NCI-H82 treated with DMSO at 0.1 percent for 48 hours (cell line): Measurements from ENCODE around the gene VWC2.

Experiments used
- DNase-seq: peaks from one replicate; lab custom pipeline; 2025; ENCODE audit not compliant: unreplicated experiment; lab: John Stamatoyannopoulos, UW

VWC2 gene

GRCh38 chr7:49773218-49773935, at the start of gene VWC2:
VWC2 (plus strand) TSS chr7:49773638; CDS start chr7:49775436, 1,798 bp downstream.
- DNase-seq: no peak

GRCh38 chr7:49724071-49724470, 49.4 kb upstream of the VWC2 start:
- no peak for DNase-seq

- no peak for DNase-seq
These were observed 41.6 kb upstream of the VWC2 start for GRCh38 chr7:49731836-49732235.

- DNase-seq: no peak
These were observed 10.8 kb upstream of the VWC2 start for GRCh38 chr7:49762666-49763065.

GRCh38 chr7:49763791-49764190, 9.6 kb upstream of the VWC2 start:
- DNase-seq: no peak

- DNase-seq: no peak
These were observed 6.5 kb upstream of the VWC2 start for GRCh38 chr7:49766966-49767365.

- no peak for DNase-seq
These were observed 5.7 kb upstream of the VWC2 start for GRCh38 chr7:49767719-49768118.

GRCh38 chr7:49768254-49768653, 5.2 kb upstream of the VWC2 start:
- DNase-seq: no peak

- no peak for DNase-seq
These were observed 4.6 kb upstream of the VWC2 start for GRCh38 chr7:49768835-49769234.

GRCh38 chr7:49769285-49769857, 4.1 kb upstream of the VWC2 start:
- no peak for DNase-seq

GRCh38 chr7:49770838-49771237, 2.6 kb upstream of the VWC2 start:
- no peak for DNase-seq

- no peak for DNase-seq
These were observed 1.8 kb upstream of the VWC2 start for GRCh38 chr7:49771427-49772176.

GRCh38 chr7:49772916-49773217, 571 bp upstream of the VWC2 start:
- no peak for DNase-seq

- no peak for DNase-seq
These were observed 559 bp downstream of the VWC2 start for GRCh38 chr7:49773936-49774458.

- DNase-seq: no peak
These were observed 1.1 kb downstream of the VWC2 start for GRCh38 chr7:49774459-49775064.

- DNase-seq: no peak
These were observed 1.9 kb downstream of the VWC2 start for GRCh38 chr7:49775065-49775948.

GRCh38 chr7:49775949-49776443, 2.6 kb downstream of the VWC2 start:
- no peak for DNase-seq

GRCh38 chr7:49776994-49777393, 3.6 kb downstream of the VWC2 start:
- no peak for DNase-seq

GRCh38 chr7:49778731-49779270, 5.4 kb downstream of the VWC2 start:
- DNase-seq: no peak

GRCh38 chr7:49780953-49781352, 7.5 kb downstream of the VWC2 start:
- DNase-seq: no peak
